ENCODE results near the gene ST6GALNAC3.

DNA sequence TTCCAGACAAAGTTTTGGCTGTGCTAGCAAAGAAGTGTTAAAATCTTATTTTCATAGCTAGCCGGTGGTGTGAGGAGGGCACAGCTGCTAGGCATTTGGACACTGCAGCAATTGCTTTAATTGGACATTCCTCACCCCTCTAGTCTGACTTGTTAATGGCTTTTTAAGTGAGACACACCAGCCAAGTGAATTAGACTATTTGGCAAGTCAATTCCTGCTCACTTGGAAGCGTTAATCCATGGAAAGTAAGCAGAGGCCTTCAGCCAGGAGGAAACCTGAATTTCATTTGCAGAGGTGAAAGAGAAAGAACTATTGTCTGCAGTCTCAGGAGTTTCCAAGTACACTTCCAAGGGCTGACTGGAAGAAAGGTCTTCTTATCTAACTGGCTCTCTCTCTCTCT is 175.7 kb downstream of the ST6GALNAC3 start:
- TF ChIP-seq, protein P1, sequence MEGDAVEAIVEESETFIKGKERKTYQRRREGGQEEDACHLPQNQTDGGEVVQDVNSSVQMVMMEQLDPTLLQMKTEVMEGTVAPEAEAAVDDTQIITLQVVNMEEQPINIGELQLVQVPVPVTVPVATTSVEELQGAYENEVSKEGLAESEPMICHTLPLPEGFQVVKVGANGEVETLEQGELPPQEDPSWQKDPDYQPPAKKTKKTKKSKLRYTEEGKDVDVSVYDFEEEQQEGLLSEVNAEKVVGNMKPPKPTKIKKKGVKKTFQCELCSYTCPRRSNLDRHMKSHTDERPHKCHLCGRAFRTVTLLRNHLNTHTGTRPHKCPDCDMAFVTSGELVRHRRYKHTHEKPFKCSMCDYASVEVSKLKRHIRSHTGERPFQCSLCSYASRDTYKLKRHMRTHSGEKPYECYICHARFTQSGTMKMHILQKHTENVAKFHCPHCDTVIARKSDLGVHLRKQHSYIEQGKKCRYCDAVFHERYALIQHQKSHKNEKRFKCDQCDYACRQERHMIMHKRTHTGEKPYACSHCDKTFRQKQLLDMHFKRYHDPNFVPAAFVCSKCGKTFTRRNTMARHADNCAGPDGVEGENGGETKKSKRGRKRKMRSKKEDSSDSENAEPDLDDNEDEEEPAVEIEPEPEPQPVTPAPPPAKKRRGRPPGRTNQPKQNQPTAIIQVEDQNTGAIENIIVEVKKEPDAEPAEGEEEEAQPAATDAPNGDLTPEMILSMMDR (IDR thresholded peaks at IDR 0.05) = no peak
- no peak for TF ChIP-seq SMC3 (IDR thresholded peaks at IDR 0.05)

Data from A549 (cell line).